ENCODE measurements around the gene LGI4. TPM values are rescaled to one million over a fixed set of nuclear protein-coding genes. Genes with fewer than 3 reads are reported as not detected.
A peak's percentile ranks its signal among the peaks of the same experiment; 100 is the strongest.

The LGI4 gene
- total RNA-seq, 4 donors from 2014 or later, result 16.1 to 31.5 (median 27.2) TPM

DNA sequence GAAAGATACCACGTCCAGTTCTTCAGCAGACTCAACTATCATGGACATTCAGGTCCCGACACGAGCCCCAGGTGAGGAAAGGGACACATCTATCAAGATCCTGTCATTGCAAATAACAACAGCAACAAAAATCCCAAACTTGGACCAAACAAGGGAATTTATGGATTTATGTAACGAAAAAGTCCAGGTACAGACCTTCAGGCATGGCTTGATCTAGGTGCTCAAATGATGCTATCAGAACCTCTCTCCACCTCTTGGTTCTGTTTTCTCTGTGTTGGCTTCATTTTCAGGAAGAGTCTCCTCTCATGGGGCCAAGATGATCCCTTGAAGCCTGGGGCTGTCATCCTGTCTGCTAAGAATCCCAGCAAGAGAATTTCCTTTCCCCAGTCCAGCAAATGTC, 22.6 kb upstream of the LGI4 start:
- H3K9me3 ChIP-seq, result peaks cover 0 to 6% (median 0%) of the 10 kb centered on the region in 3 donors
- H3K36me3 ChIP-seq, result peaks cover 0 to 6% of the 10 kb centered on the region in 2 donors
- no peak overlapping the region for H3K27ac ChIP-seq
- H3K27me3 ChIP-seq, result peaks cover 30 to 49% (median 39%) of the 10 kb centered on the region in 3 donors
- TF ChIP-seq, protein P1, sequence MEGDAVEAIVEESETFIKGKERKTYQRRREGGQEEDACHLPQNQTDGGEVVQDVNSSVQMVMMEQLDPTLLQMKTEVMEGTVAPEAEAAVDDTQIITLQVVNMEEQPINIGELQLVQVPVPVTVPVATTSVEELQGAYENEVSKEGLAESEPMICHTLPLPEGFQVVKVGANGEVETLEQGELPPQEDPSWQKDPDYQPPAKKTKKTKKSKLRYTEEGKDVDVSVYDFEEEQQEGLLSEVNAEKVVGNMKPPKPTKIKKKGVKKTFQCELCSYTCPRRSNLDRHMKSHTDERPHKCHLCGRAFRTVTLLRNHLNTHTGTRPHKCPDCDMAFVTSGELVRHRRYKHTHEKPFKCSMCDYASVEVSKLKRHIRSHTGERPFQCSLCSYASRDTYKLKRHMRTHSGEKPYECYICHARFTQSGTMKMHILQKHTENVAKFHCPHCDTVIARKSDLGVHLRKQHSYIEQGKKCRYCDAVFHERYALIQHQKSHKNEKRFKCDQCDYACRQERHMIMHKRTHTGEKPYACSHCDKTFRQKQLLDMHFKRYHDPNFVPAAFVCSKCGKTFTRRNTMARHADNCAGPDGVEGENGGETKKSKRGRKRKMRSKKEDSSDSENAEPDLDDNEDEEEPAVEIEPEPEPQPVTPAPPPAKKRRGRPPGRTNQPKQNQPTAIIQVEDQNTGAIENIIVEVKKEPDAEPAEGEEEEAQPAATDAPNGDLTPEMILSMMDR (IDR thresholded peaks at IDR 0.05 in 4 of 5, conservative IDR thresholded peaks at IDR 0.05 in 1 of 5), result no peak
- TF ChIP-seq POLR2A (IDR thresholded peaks at IDR 0.05), result no peak
- in situ Hi-C loops (cut with MboI; ENCODE audit: low sequenced_read_pairs in 4 of 4) (loop anchor here in 1 of 4 donors (10.0 kb wide), 1 partner anchor 107 kb away; the partner anchor contains the start of gene USF2), intact Hi-C loops (cut with DNase I; ENCODE audit: low total_unique reads) (loop anchor here (5.0 kb wide), 1 partner anchor 45 kb away; no protein-coding TSS in a partner anchor)
- DNase-seq (no peak), ATAC-seq (no peak)
- H3K4me3 ChIP-seq, result no peak overlapping the region
- H3K4me1 ChIP-seq, result peaks cover 0 to 10% of the 10 kb centered on the region in 2 donors

DNA sequence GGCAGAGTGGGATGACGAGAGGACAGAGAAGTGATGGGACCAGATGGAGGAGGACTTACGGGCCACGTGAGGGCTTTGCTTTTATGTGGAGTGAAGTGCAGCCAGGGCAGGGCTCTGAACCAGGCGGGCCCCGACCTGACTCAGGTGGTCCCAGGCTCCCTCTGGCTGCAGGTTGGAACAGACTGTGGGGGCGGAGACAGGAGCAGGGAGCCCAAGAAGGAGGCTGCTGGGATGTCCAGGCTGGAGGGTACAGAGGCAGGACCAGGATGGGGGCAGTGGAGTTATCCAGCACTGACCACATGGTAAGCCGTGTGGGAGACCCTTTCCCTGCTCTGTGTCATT, 21.8 kb upstream of the LGI4 start:
- no peak overlapping the region for H3K4me3 ChIP-seq
- DNase-seq (no peak), ATAC-seq (no peak)
- intact Hi-C loops (cut with DNase I; ENCODE audit: low total_unique reads), result loop anchor here (5.0 kb wide), 1 partner anchor 46 kb away; no protein-coding TSS in a partner anchor
- no peaks in the 10 kb centered on the region for H3K36me3 ChIP-seq
- H3K27ac ChIP-seq, result no peak overlapping the region
- H3K9me3 ChIP-seq, result no peaks in the 10 kb centered on the region
- peaks cover 0 to 10% of the 10 kb centered on the region in 2 donors for H3K4me1 ChIP-seq
- TF ChIP-seq, protein P1 (IDR thresholded peaks at IDR 0.05 in 4 of 5, conservative IDR thresholded peaks at IDR 0.05 in 1 of 5), result no peak
- TF ChIP-seq POLR2A (IDR thresholded peaks at IDR 0.05), result no peak
- in situ Hi-C loops (cut with MboI; ENCODE audit: low sequenced_read_pairs in 4 of 4), result loop anchor here in 1 of 4 donors (10.0 kb wide), 1 partner anchor 108 kb away; the partner anchor contains the start of gene USF2
- H3K27me3 ChIP-seq, result peaks cover 30 to 53% (median 39%) of the 10 kb centered on the region in 3 donors

DNA sequence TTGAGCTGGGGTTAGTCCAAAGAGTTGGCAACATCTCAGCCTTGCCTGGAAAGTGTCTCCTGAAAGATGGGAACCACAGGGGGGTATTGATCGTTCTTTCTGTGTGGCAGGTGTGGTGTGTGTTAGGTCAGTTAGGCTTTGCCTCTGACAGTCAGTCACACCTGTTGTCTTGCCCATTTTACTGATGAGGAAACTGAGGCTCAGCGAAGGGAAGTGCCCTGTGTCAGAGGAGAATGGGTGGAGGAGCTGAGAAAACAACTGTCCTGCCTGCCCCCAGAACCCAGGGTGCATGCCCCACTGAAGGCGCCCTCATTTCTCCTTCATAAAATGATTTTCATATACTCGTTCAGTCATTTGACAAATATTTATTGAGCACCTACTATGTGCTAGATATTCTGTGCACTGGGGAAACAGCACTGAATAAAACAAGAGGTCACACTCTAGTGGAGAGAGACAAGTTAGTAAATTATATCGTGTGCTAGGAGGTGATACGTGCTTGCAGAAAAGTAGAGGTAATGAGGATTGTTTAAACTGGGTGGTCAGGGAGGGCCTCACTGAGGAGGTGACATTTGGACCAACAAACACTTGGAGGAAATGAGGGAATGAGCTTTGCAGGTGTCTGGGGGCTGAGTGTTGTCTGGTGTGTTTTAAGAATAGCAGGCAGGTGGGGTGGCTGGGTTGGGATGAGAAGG, 21.3 kb upstream of the LGI4 start:
- DNase-seq, result no peak
- H3K4me3 ChIP-seq, result peak overlapping the region; percentile 53 to 69 (median 56)
- peaks cover 0 to 10% of the 10 kb centered on the region in 2 donors for H3K4me1 ChIP-seq
- no peak for ATAC-seq
- H3K36me3 ChIP-seq, result no peaks in the 10 kb centered on the region
- no peak overlapping the region for H3K27ac ChIP-seq
- H3K9me3 ChIP-seq, result no peaks in the 10 kb centered on the region
- H3K27me3 ChIP-seq, result peaks cover 30 to 53% (median 39%) of the 10 kb centered on the region in 3 donors
- in situ Hi-C loops (cut with MboI; ENCODE audit: low sequenced_read_pairs in 4 of 4), result loop anchor here in 1 of 4 donors (10.0 kb wide), 1 partner anchor 109 kb away; the partner anchor contains the start of gene USF2
- intact Hi-C loops (cut with DNase I; ENCODE audit: low total_unique reads), result loop anchor here (5.0 kb wide), 1 partner anchor 46 kb away; no protein-coding TSS in a partner anchor
- TF ChIP-seq, protein P1 (IDR thresholded peaks at IDR 0.05 in 4 of 5, conservative IDR thresholded peaks at IDR 0.05 in 1 of 5), result no peak
- no peak for TF ChIP-seq POLR2A (IDR thresholded peaks at IDR 0.05)

DNA sequence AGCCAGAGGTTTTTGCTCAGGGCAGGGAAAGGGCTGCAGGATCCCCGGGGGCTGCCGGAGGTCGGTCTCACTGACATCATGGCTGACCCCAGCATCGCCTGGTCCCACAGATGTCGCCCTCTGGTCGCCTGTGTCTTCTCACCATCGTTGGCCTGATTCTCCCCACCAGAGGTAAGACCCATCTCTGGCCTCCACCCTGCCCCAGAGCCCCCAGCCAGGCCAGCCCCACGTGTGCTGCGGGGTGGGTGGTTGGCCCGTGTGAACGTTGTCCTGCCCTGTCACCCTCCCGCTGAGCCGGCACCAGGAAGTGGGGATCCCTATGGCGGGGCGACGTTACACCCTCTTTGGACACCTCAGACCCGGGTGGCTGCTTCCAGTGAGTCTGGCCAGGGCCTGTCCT, 20.6 kb upstream of the LGI4 start:
- peaks cover 30 to 53% (median 39%) of the 10 kb centered on the region in 3 donors for H3K27me3 ChIP-seq
- no peak for DNase-seq
- TF ChIP-seq, protein P1 (IDR thresholded peaks at IDR 0.05 in 4 of 5, conservative IDR thresholded peaks at IDR 0.05 in 1 of 5), result no peak
- no peak for TF ChIP-seq POLR2A (IDR thresholded peaks at IDR 0.05)
- H3K4me1 ChIP-seq, result peaks cover 0 to 10% of the 10 kb centered on the region in 2 donors
- no peaks in the 10 kb centered on the region for H3K9me3 ChIP-seq
- H3K4me3 ChIP-seq, result peak overlapping the region; percentile 53 to 69 (median 56)
- H3K27ac ChIP-seq, result peak overlapping the region in 3 of 4 donors; percentile 68 to 75 (median 73)
- in situ Hi-C loops (cut with MboI; ENCODE audit: low sequenced_read_pairs in 4 of 4) (loop anchor here in 1 of 4 donors (10.0 kb wide), 1 partner anchor 109 kb away; the partner anchor contains the start of gene USF2), intact Hi-C loops (cut with DNase I; ENCODE audit: low total_unique reads) (loop anchor here (5.0 kb wide), 1 partner anchor 47 kb away; no protein-coding TSS in a partner anchor)
- ATAC-seq, result no peak
- H3K36me3 ChIP-seq, result no peaks in the 10 kb centered on the region

All from gastrocnemius medialis (tissue), 4 donors.